ENCODE measurements around the gene XYLT1.

DNA sequence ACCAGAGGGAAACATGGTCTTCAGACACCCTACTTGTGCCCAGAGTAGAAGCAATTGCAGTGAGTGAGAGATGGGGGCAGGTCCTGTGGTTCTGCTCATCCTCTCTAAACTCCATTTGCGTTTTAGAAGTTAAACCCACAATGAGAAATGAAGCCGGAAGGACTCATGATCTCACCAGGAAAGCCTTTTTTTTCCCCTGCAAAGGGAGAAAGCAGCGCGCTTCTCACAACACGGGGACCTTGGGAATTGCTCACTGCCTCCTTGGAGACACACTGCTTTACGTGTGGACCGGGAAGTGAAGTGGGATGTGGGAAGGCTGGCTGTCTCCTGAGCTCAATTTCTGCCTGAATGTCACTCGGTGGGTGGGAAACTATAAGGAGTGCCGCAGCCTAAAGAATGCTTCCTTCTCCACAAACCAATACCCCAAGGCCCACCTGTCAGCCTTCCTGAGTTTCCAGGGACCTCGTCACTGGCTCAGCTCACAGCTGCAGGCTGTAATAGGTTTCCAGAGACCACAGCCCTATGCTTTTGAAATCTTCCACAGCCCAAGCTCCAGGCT is 365.4 kb downstream of the XYLT1 start:
- TF ChIP-seq POLR2AphosphoS5 (IDR thresholded peaks at IDR 0.05; ENCODE audit: borderline replicate concordance, low read depth, low read length) (no peak), FOXP2 (optimal IDR thresholded peaks at IDR 0.05; ENCODE audit: control extremely low read depth, extremely low read length, insufficient read depth) (no peak)

Measured in SK-N-MC (cell line).